GM19463 (cell line): ENCODE results near the gene ABCB8.

Experiments
- ATAC-seq: cut with Tn5 transposase; IDR thresholded peaks from one replicate; pipeline ENCODE4 v1.9.1; 2021; ENCODE audit warnings: mild to moderate bottlenecking, moderate library complexity; ENCODE audit not compliant: unreplicated experiment

The ABCB8 gene

DNA sequence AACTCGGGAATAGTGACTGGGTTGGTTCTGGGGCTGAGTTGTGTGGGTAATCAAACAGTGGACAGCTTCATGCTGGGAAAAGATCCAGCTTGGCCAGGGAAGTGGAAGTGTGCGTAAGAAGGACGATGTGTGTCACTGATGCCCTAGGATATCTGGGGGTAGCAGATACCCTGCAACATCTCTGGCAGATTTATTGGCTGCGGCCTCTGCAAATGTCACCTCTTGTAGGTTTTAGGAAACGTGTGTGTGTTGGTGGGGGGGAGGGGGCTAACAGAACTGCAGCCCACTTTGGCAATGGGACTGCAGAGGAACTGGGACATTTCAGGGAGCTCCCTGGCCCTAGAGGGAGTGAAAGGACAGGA is 57.1 kb downstream of the ABCB8 start:
- no peak for ATAC-seq

GRCh38 chr7:151085691-151086620 is 57.7 kb downstream of the ABCB8 start, which contains the start of gene AGAP3:
Gene AGAP3 (plus strand): TSS chr7:151086475. CDS start chr7:151086742, 267 bp downstream.
- ATAC-seq, result peak; percentile 41

- no peak for ATAC-seq
Measured at GRCh38 chr7:151086802-151087244, 58.6 kb downstream of the ABCB8 start.

DNA sequence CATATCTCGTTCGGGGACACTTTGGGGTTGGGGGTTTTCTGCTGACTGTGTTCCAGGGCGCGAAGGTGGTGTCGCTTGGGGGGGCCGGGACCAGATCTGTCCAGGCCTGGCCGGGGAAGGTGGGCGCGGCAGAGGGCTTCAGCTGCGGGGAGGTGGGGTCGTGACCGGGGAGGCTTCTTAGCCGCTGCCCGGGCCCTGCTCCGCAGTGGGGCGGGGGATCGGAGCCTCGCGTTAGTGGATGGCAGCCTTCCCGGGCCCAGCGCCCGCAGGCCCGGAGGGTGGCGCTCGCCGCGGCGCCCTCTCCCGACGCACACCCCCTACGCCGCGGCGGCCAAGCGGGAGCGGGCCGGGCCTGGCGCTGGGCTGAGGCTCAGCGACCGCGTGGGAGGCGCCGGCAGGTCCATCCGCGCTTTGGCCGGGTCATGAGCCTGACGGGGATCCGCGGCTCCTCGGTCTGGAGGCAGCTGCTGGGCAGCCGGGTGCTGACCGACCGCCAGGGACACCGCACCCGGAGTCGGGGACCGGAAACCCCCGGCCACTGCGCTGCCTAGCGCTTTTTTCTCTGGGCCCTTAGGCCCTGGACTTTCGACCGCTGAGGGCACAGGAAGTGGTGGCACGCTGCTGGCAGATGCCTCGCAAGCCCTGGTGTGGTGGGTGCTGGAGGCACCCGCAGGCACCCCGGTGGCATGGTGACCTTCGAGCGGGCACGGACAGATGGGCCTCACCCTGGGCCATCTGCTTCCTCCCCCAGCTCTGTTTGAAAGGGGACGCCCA is 59.2 kb downstream of the ABCB8 start:
- ATAC-seq, result peak; percentile 27

GRCh38 chr7:151088019-151088855 is 60.0 kb downstream of the ABCB8 start:
- ATAC-seq, result no peak

DNA sequence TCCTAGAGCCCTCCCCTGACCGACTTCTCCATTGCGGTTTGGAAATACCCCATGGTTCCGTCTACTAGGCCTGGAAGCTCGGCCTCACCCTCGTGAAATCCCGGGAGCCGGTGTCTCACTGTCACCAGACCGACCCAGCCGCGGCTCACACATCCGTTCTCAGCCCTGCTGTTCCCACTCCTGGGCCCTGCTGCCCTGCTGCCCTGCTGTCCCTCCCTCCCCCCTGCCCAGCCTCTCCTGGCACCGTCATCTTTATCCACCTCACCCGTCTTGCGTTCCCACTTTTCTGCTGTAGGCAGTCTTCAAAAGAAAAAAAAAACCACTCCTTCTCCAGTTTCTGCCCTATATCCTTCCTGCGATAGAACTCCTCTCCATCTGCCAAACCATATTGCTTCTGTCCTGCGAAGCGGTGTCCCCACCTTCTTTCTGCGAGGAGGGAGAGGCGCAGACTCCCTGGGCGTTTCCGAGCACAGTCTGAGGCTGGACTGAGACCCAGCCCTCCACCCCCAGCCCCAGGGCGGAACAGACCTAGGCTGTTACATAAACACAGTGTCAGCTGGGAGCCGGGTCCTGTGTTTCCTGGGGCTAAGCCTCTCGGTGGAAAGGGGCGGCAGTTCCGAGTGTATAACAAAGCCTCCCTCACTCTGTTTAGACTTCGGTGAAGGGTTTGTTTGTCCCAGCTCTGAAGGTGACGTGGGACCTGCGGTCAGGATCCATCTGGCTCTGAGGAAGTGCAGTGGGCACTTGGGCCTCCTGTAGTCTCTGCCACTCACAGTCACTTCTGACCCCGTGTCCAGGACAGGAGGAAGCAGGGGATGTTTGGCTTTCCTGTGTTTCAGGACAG is 60.8 kb downstream of the ABCB8 start:
- ATAC-seq, result no peak

GRCh38 chr7:151089893-151090730 is 61.9 kb downstream of the ABCB8 start:
- no peak for ATAC-seq

- ATAC-seq, result no peak
Measured at GRCh38 chr7:151091003-151091402, 62.8 kb downstream of the ABCB8 start.

DNA sequence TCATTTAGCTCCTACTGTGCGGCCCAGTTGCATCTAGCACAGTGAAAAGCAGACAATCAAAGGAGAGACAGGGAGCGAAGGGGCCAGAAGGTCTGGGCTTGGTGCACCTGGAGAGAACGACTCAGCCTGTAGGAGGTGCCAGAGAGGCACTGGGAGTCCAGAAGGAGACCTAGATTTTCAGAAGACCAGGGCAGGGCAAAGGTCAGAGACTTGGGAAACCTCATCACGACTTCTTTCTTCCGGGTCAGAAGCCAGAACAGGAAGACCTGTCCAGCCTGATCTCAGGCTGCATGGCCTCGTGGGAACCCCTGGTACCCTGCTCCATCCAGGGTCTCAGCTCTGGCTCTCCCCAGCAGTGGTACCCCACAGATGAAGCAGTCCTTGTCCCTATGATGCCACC is 63.2 kb downstream of the ABCB8 start:
- no peak for ATAC-seq

DNA sequence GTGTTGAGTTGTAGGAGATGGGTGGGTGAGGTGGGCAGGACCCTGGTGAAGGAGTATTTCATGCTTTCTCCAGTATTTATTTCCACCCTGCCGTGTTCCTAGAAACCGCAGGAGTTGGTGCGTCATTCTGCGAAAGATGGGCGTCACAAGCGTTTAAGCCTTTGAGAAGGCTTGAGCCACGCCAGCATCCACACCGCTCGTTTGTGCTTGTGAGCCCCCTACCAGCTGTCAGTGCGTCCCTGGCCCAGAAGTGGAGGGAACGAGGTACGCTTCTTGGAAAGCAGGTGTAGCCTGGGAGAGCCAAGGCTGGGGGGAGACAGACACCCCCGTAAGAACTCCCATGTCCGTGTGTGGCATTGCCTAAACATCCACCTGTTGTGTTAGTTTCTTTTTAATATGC is 63.7 kb downstream of the ABCB8 start:
- no peak for ATAC-seq

DNA sequence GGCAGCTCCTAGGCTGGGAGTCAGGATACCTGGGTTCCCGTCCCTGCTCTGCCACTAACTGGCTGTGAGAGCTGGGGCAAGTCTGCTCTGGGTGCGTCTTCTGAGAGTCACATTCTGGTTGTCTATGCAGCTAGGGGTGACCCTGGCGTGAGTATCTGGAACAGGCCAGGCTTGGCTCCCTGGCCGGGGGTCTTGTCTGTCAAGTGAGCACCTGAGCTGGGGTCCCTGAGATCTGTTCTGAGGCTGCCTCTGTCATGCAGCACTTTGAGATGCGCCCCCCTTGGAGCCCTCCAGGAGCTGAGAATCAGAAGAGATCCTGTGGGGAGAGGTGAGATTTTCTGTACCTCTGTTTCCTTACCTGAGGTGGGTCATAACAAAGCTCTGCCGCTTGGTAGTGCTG is 65.5 kb downstream of the ABCB8 start:
- ATAC-seq, result no peak

DNA sequence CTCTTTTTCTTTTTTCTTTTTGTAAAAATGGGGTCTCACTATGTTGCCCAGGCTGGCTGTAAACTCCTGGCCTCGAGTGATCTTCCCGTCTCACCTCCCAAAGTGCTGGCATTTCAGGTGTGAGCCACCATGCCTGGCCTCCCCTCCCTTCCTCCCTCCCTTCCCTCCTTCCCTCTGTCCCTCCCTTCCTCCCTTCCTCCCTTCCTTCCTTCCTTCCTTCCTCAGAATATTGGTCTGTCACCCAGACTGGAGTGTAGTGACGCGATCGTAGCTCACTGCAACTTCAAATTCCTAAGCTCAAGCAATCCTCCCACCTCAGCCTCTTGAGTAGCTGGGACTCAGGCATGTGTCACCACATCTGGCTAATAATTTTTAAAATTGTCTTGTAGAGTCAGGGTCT is 66.4 kb downstream of the ABCB8 start:
- ATAC-seq, result no peak

GRCh38 chr7:151095123-151095797 is 67.0 kb downstream of the ABCB8 start:
- no peak for ATAC-seq

GRCh38 chr7:151095828-151096475 is 67.7 kb downstream of the ABCB8 start:
- no peak for ATAC-seq
